Measurements from ENCODE around the gene PAH. TPM values are rescaled to one million over a fixed set of nuclear protein-coding genes. Genes with fewer than 3 reads are reported as not detected.

The PAH gene
- total and polyA plus RNA-seq, 7 donors: 0.03 to 0.62 (median 0.30) TPM; not detected in 4

GRCh38 chr12:102896067-102896466 lies 21.0 kb downstream of the PAH start:
- no peak for ATAC-seq

GRCh38 chr12:102891756-102892155 lies 25.3 kb downstream of the PAH start:
- Histone ChIP-seq H3K4me3 (no peak overlapping the region), H3K36me3 (ENCODE audit: insufficient read depth in 1 of 2, low read depth in 1 of 2) (no peaks in the 10 kb centered on the region), H3K27me3 (ENCODE audit: insufficient read depth in 3 of 3, low read length in 2 of 3) (no peaks in the 10 kb centered on the region), H3K4me1 (no peaks in the 10 kb centered on the region), H3K9me3 (no peaks in the 10 kb centered on the region), H3K27ac (no peak overlapping the region)
- DNase-seq: no peak
- ATAC-seq: no peak
- 29 to 44% (median 37%) methylated on average over 2 of the region's 2 CpGs for WGBS, 3 donors
- no peak for TF ChIP-seq CTCF (IDR thresholded peaks at IDR 0.05)
- intact Hi-C loops (cut with DNase I): no loop called here

More at GRCh38 chr12:102896067-102896466, 21.0 kb downstream of the PAH start:
- no peaks in the 10 kb centered on the region for H3K9me3 ChIP-seq
- H3K27me3 ChIP-seq (ENCODE audit: insufficient read depth in 3 of 3, low read length in 2 of 3): no peaks in the 10 kb centered on the region
- H3K36me3 ChIP-seq (ENCODE audit: insufficient read depth in 1 of 2, low read depth in 1 of 2): no peaks in the 10 kb centered on the region
- H3K27ac ChIP-seq: no peak overlapping the region
- WGBS, 3 donors: 55 to 64% (median 64%) methylated on average over 1 of the region's 1 CpG
- no peak for DNase-seq
- H3K4me1 ChIP-seq: no peaks in the 10 kb centered on the region
- intact Hi-C loops (cut with DNase I): no loop called here
- no peak overlapping the region for H3K4me3 ChIP-seq
- TF ChIP-seq CTCF (IDR thresholded peaks at IDR 0.05): no peak

GRCh38 chr12:102888511-102888910 lies 28.5 kb downstream of the PAH start:
- H3K27me3 ChIP-seq (ENCODE audit: insufficient read depth in 3 of 3, low read length in 2 of 3): no peaks in the 10 kb centered on the region
- DNase-seq: no peak
- no peak for ATAC-seq
- H3K4me3 ChIP-seq: no peak overlapping the region
- no peaks in the 10 kb centered on the region for H3K36me3 ChIP-seq (ENCODE audit: insufficient read depth in 1 of 2, low read depth in 1 of 2)
- no peaks in the 10 kb centered on the region for H3K9me3 ChIP-seq
- no peaks in the 10 kb centered on the region for H3K4me1 ChIP-seq
- intact Hi-C loops (cut with DNase I): loop anchor here in 1 of 2 donors (10.0 kb wide), 1 partner anchor 656 kb away; no protein-coding TSS in a partner anchor
- H3K27ac ChIP-seq: no peak overlapping the region
- TF ChIP-seq CTCF (IDR thresholded peaks at IDR 0.05): no peak
- WGBS, 3 donors: 0 to 8% (median 2%) methylated on average over 1 of the region's 1 CpG

GRCh38 chr12:102885043-102885932 lies 31.8 kb downstream of the PAH start:
- Histone ChIP-seq H3K4me3 (no peak overlapping the region), H3K9me3 (no peaks in the 10 kb centered on the region), H3K27ac (no peak overlapping the region), H3K4me1 (no peaks in the 10 kb centered on the region), H3K36me3 (ENCODE audit: insufficient read depth in 1 of 2, low read depth in 1 of 2) (no peaks in the 10 kb centered on the region), H3K27me3 (ENCODE audit: insufficient read depth in 3 of 3, low read length in 2 of 3) (no peaks in the 10 kb centered on the region)
- no peak for TF ChIP-seq CTCF (IDR thresholded peaks at IDR 0.05)
- WGBS, 3 donors: 52 to 56% (median 54%) methylated on average over 20 of the region's 20 CpGs
- ATAC-seq (no peak), DNase-seq (no peak)
- intact Hi-C loops (cut with DNase I): loop anchor here in 1 of 2 donors (10.0 kb wide), 1 partner anchor 660 kb away; no protein-coding TSS in a partner anchor

Measured in psoas muscle (tissue), 8 donors.